GM18907 (cell line): ENCODE results near the gene TSC22D1.

ENCODE experiments used
- ATAC-seq: cut with Tn5 transposase; IDR thresholded peaks from one replicate; pipeline ENCODE4 v1.9.1; 2021; ENCODE audit warnings: mild to moderate bottlenecking, moderate library complexity; ENCODE audit not compliant: unreplicated experiment

TSC22D1 gene

DNA sequence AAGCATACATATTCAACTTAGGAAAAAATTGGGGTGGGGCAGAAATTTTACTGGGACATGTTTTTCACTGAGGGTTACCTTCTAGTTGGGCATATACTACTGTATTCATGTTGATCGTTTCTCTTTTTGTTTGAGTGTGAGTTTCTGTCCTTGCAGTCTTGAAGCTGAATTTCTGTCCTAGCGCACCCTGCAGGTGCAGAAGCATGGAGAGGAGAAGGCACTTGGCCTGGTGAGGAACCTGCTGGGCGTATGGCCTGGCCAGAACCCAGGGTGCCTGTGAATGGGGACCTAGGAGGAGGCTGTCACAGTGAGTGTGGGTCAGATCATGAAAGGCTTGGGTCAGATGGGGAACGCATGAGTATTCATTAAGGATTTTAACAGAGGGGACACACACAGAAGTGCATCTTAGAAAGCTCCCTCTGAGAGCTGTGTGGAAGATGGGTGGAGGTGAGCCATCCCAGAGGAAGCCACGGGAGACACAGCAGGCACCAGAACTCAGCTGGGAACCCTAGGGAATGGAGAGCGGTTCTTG lies 165.7 kb downstream of the TSC22D1 start:
- ATAC-seq: no peak

DNA sequence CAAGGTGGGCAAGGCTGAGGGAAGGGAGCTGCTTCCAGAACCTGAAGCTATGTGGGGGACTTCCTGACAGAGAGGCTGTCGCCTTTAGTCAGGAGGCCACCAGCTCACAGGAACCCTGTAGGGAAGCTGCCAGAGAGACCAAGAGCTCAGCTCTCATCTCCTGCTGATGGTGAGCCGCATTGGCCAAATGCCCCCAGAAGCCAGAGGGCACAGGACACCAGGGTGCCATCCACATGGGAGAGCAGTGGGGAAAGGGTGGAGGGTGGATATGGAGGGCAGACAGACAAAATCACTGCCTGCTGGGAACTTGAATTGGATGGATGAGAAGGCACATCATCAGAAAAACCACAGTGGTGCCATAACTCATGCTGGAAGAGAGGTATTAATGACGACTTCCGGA lies 166.5 kb downstream of the TSC22D1 start:
- no peak for ATAC-seq

DNA sequence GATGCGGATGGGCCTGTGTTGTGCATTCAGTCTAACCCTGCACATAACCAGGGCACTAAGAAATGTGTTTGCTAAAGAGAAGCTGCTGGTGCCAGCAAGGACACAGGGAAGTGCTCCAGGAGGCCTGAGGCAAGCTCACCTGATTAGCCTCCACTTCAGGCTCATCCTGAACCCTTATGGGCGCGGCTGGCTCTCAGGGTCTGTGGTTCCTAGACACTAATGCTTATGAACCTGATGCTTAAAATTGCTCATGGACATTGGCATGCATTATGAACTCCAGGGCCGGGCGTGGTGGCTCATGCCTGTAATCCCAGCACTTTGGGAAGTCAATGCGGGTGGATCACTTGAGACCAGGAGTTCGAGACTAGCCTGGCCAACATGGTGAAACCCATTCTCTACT lies 168.2 kb downstream of the TSC22D1 start:
- no peak for ATAC-seq

DNA sequence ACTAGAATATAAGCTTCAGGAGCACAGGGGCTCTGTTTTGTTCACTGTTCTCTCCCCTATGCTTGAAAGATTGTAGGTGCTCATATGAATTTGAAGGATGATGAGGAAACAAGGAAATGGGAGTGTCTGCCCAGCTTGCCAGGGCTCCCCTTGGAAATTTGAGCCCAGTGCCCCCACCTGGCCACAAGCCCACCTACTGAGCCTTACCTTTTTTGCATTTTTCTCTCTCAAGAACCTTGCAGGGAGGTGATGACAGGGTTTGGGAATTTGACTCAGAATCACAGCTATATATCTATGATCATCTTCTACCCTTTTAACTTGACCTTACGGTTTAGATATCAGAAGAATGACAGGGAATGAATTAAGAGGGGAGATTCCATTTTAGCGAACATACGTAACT lies 168.8 kb downstream of the TSC22D1 start:
- ATAC-seq: no peak

DNA sequence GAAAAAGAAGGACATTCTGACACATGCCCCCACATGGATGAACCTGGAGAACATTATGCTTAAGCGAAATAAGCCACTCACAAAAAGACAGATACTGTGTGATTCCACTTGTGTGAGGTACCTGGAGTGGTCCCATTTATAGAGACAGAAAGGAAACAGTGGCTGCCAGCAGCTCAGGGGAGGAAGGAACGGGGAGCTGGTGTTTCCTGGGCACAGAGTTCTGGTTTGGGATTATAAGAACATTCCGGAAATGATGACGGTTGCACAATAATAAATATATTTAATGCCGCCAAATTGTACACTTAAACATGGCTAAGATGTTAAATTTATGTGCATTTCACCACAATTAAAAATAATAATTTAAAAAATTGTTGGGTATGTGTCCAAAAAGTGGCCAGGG lies 169.5 kb downstream of the TSC22D1 start:
- no peak for ATAC-seq

DNA sequence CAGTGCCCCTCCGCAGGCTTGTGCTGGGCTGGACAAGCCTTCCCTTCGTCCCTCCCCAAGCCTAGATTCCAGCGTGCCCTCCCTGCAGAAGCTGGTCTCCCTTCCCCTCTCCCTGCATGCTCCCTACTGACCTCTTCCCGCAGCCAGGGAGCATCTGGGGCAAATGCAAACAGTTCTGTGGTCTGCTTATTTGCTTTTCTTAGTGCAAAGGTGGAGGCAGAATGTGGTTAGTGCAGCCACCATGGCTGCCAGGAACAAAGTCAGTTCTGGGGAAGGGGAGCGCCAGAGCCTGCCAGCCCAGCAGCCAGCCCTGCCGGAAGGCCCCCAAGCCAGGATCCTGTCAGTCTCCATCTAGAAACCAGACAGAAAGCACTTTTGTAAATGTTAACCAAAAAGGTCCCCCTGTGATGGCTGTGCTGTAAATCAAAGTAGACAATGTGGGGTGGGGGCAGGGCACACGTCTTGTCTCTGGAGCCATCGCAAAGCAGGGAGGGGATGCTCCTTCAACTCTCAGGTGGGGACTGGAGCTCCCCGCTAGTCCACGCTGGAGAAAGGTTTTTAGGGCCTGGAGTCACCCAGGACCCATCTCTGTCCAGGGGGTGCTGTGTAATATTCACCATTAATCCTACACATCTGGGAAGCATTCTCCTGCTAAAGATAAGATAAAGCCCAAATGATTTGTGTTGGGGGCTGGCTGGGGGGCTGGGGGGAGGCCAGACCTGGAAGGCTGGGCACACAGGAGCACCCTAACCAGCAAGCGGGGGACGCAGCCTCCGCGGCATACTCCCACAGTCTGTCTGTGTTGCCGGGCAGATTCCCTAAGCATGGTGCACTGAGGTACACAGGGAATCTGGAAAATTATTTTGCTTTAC lies 171.6 kb downstream of the TSC22D1 start:
- ATAC-seq: no peak

GRCh38 chr13:44403461-44404056 lies 172.6 kb downstream of the TSC22D1 start:
- no peak for ATAC-seq

GRCh38 chr13:44402899-44403445 lies 173.2 kb downstream of the TSC22D1 start:
- ATAC-seq: no peak

DNA sequence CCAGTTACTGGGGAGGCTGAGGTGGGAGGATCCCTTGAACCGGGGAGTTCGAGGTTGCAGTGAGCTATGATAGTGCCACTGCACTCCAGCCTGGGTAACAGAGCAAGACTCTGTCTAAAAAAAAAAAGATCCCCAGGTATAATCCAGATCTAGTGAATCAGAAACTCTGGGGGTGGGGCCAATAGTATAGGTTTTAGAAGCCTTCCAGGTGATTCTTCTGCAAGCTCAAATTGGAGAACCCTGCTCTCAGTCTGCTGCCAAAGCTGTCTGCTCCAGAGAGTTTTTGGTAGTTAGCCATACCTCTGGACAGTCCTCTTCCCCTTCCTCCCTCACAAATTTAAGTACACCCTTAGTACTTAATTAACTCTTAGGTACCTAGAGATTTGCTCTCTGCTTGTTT lies 174.6 kb downstream of the TSC22D1 start:
- no peak for ATAC-seq

GRCh38 chr13:44400736-44401135 lies 175.4 kb downstream of the TSC22D1 start:
- no peak for ATAC-seq

GRCh38 chr13:44399074-44399473 lies 177.1 kb downstream of the TSC22D1 start:
- no peak for ATAC-seq

GRCh38 chr13:44398606-44399005 lies 177.5 kb downstream of the TSC22D1 start:
- no peak for ATAC-seq

GRCh38 chr13:44397766-44398223 lies 178.3 kb downstream of the TSC22D1 start:
- no peak for ATAC-seq

- ATAC-seq: no peak
Measured at GRCh38 chr13:44396701-44397580, 179.2 kb downstream of the TSC22D1 start.

GRCh38 chr13:44395976-44396694 lies 180.0 kb downstream of the TSC22D1 start:
- ATAC-seq: no peak

DNA sequence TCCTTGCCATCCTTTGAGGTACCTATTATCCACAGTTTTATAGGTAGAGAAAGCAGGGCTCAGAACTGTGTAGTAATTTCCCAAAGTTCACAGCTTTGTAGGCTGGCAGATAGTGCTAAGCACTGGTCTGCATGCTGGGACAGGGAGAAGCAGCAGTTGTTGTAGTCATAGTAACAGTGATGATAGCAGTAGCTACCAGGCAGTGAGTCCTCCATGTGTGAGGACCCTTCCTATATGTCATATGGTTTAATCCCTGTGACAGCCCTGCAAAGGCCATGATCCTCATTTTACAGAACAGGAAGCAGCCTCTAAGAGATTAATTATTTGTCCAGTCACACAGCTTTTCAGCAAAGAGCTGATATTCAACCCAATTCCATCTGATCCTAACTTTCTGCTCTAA lies 181.5 kb downstream of the TSC22D1 start:
- ATAC-seq: no peak

- no peak for ATAC-seq
Measured at GRCh38 chr13:44393391-44393790, 182.7 kb downstream of the TSC22D1 start.

DNA sequence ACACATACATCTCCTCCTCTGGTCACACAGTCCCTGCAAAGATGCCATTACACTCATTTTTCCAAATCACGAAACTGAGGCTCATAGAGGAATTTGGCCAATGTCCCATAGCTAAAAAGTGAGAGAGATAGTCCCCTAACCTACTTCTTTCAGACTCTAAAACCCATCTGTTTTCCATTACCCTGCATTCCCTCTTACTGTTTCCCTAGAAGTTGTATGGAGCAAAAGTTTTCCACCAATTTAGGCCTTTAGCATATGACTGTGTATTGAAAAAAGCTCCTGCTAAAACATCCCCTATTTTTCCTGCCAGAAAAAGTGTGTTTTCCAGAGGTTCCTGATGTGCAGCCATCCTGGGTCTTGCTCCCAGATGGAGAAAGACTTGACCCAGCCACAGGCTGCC lies 186.3 kb downstream of the TSC22D1 start:
- no peak for ATAC-seq

DNA sequence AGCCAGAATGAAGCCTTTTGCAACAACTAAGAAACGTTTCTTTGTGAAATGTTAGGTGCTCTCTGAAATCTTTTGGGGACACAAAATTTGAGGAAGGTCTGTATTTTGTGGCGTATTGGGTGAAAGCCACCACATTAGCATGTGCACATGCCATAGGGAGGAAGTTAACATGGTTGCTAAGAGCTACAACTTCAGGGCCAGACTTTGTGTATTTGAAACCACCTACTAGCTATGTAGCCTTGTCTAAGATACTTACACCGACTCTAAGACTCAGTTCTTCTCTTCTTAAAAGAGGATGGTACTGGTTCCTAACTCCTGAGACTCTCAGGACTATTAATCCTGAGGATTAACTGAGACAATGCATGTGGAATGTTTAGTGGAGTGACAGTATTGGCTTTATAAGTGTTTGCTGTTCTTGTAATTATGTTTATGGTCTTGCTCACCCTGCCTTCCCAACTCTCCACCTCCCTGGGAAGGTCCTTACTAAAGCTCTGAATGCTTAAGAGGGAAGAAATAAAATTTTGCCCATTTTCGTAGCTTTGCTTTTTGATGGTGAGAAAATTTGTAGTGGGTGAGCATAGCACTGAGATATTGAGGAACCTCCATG lies 187.0 kb downstream of the TSC22D1 start:
- no peak for ATAC-seq
